ENCODE measurements around the gene NFKBIZ. TPM values are rescaled to one million over a fixed set of nuclear protein-coding genes. Genes with fewer than 3 reads are reported as not detected.
"Not testable (repeated sequence)": the region's sequence is repeated elsewhere in the genome, so short reads cannot be mapped to it uniquely, and the experiment has no call there.

Gene NFKBIZ
- total RNA-seq, 2 experiments from 2014 or later: 57.7 to 58.8 TPM

DNA sequence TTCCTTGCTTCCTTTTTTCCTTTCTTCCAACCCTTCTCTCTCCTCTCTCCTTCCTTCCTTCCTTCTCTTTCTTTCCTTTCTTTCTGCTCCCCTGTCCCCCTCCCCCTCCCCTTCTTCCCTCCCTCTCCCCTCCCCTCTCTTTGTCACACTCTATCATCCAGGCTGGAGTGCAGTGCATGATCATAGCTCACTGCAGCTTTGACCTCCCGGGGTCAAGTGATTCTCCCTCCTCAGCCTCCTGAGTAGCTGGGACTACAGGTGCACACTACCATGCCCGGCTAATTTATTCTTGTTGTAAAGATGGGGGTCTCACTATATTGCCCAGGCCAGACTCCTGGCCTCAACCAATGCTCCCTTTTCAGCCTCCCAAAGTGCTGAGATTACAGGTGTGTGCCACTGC lies 18.7 kb downstream of the NFKBIZ start:
- no peak for DNase-seq
- Mint-ChIP-seq H3K36me3 (peaks cover 6% of the 10 kb centered on the region), H3K9me3 (no peaks in the 10 kb centered on the region), H3K4me3 (no peak overlapping the region), H3K27me3 (no peaks in the 10 kb centered on the region), H3K4me1 (peaks cover 11% of the 10 kb centered on the region), H3K27ac (no peak overlapping the region)

DNA sequence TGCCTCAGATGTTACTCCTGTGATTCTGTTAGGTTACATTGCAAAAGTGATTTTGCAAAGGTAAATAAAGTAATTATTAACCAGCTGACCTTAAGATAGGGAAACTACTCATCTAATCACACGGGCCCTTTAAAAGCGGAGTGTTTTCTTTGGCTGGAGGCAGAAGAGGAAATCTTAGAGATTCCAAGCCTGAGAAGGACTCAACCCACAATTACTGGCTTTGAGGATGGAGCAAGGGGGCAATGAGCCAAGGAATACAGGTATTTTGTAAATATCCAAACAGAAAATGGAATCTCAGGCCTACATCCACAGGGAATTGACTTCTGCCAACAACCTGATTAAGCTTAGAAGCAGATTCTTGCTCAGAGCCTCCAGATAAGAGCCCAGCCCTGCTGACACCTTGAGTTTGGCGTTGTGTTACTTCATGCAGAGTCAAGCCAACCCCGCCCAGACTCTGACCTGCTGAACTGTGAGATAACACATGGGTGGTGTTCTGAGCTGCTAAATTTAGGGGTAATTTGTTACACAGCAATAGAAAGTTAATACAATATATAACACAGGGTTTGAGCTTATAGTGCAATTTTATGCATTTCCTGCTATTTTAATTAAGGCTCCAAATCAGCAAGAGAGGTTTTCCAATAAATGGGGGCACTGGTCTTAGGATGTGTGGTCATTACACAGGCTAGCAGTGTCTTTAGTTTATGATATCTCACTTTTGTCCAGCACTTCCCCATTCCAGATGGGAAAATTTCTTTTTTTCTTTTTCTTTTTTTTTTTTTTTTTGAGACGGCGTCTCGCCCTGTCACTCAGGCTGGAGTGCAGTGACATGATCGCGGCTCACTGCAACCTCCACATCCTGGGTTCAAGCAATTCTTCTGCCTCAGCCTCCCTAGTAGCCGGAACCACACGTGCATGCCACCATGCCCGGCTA lies 19.5 kb downstream of the NFKBIZ start:
- H3K36me3 Mint-ChIP-seq: no peaks in the 10 kb centered on the region
- peaks cover 5% of the 10 kb centered on the region for H3K4me1 Mint-ChIP-seq
- H3K4me3 Mint-ChIP-seq: no peak overlapping the region
- H3K27me3 Mint-ChIP-seq: no peaks in the 10 kb centered on the region
- H3K27ac Mint-ChIP-seq: no peak overlapping the region
- no peak for DNase-seq
- no peaks in the 10 kb centered on the region for H3K9me3 Mint-ChIP-seq

DNA sequence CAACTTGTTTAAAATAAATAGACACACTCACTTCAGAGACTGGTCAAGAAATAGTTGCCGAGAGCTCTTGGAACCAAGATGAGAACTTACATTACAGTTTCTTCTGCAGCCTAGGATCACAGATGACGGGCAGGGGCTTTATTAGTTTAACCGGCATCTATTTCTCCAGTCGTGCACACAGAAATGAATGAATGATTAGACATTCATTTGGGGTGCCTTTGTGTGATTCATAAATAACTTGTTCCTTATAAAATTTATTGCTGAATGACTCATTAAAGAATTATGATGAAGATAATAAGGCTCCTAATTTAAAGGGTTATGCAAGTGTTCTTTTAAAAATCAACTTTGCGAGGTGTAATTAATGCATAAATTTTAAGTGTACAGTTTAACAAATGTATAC lies 20.8 kb downstream of the NFKBIZ start:
- H3K9me3 Mint-ChIP-seq: peaks cover 2% of the 10 kb centered on the region
- H3K36me3 Mint-ChIP-seq: no peaks in the 10 kb centered on the region
- H3K27me3 Mint-ChIP-seq: no peaks in the 10 kb centered on the region
- DNase-seq: no peak
- H3K27ac Mint-ChIP-seq: no peak overlapping the region
- no peak overlapping the region for H3K4me3 Mint-ChIP-seq
- no peaks in the 10 kb centered on the region for H3K4me1 Mint-ChIP-seq

GRCh38 chr3:101873619-101874018 lies 24.3 kb downstream of the NFKBIZ start:
- no peak overlapping the region for H3K27ac Mint-ChIP-seq
- H3K27me3 Mint-ChIP-seq: no peaks in the 10 kb centered on the region
- H3K4me1 Mint-ChIP-seq: no peaks in the 10 kb centered on the region
- DNase-seq: no peak
- peaks cover 2% of the 10 kb centered on the region for H3K9me3 Mint-ChIP-seq
- no peaks in the 10 kb centered on the region for H3K36me3 Mint-ChIP-seq
- no peak overlapping the region for H3K4me3 Mint-ChIP-seq

- Mint-ChIP-seq H3K4me3 (no peak overlapping the region), H3K9me3 (peaks cover 2% of the 10 kb centered on the region), H3K36me3 (no peaks in the 10 kb centered on the region), H3K4me1 (no peaks in the 10 kb centered on the region), H3K27me3 (no peaks in the 10 kb centered on the region), H3K27ac (no peak overlapping the region)
- DNase-seq: no peak
Observed at GRCh38 chr3:101876142-101876541, 26.8 kb downstream of the NFKBIZ start.

- Mint-ChIP-seq H3K36me3 (no peaks in the 10 kb centered on the region), H3K4me3 (no peak overlapping the region), H3K4me1 (no peaks in the 10 kb centered on the region), H3K9me3 (peaks cover 2% of the 10 kb centered on the region), H3K27me3 (no peaks in the 10 kb centered on the region), H3K27ac (no peak overlapping the region)
- DNase-seq: no peak
Observed at GRCh38 chr3:101878589-101878988, 29.3 kb downstream of the NFKBIZ start.

DNA sequence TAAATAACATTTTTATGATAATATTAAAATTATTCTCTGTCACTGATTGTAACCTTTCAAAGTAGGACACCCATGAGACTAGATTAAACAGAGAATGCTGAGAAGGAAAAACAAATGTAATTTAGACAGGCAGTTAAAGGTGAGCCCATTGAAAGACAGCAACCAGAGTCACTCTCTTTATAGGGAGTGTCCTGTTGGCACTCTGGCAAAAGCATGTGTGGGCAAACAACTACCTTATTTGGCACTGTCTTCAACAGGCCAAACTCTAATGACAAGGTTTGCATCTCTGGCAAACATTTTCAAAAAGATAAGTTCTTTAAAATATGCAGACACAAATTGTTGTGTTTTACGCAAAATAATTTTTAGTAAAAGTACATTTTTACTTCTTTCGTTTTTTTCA lies 29.8 kb downstream of the NFKBIZ start:
- Mint-ChIP-seq H3K9me3 (peaks cover 2% of the 10 kb centered on the region), H3K4me1 (no peaks in the 10 kb centered on the region), H3K4me3 (no peak overlapping the region), H3K36me3 (no peaks in the 10 kb centered on the region), H3K27me3 (no peaks in the 10 kb centered on the region), H3K27ac (no peak overlapping the region)
- no peak for DNase-seq

DNA sequence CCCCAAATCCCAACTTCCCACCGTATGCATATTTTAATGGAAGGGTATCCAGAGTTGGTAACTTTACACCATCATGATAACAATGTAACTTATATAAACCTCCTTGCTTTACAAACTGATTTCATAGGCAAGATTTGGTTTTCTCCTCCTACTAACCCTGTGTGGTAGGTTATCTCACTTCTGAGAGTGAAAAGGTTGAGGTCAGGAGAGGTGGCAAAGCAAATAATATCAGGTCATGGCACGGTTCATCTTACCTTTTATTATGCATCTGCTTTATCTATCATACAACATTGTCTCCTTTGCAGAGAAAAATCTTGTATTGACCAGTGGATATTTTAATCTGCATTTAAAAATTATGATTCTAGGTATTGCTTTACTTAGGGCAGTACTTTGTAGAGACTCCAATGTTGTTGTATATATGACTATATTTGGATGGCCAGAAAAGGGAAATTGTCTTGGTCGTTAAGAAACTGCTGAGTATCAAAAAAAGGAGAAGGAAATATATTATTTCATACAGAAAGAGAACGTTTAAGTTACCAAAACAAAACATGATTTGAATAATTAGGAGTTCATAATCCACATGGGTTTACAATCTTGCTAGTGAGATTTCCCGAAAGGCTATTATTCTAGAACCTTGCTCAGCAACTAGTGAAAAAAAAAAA lies 30.4 kb downstream of the NFKBIZ start:
- Mint-ChIP-seq H3K4me3 (no peak overlapping the region), H3K27ac (no peak overlapping the region)

GRCh38 chr3:101884776-101885175 lies 35.5 kb downstream of the NFKBIZ start:
- DNase-seq: no peak
- H3K9me3 Mint-ChIP-seq: peaks cover 11% of the 10 kb centered on the region
- no peak overlapping the region for H3K27ac Mint-ChIP-seq
- peaks cover 2% of the 10 kb centered on the region for H3K36me3 Mint-ChIP-seq
- no peaks in the 10 kb centered on the region for H3K4me1 Mint-ChIP-seq
- no peaks in the 10 kb centered on the region for H3K27me3 Mint-ChIP-seq
- no peak overlapping the region for H3K4me3 Mint-ChIP-seq

More for the DNA sequence above, 30.4 kb downstream of the NFKBIZ start:
- Mint-ChIP-seq H3K4me1 (no peaks in the 10 kb centered on the region), H3K36me3 (no peaks in the 10 kb centered on the region), H3K9me3 (peaks cover 2% of the 10 kb centered on the region), H3K27me3 (no peaks in the 10 kb centered on the region)
- no peak for DNase-seq

DNA sequence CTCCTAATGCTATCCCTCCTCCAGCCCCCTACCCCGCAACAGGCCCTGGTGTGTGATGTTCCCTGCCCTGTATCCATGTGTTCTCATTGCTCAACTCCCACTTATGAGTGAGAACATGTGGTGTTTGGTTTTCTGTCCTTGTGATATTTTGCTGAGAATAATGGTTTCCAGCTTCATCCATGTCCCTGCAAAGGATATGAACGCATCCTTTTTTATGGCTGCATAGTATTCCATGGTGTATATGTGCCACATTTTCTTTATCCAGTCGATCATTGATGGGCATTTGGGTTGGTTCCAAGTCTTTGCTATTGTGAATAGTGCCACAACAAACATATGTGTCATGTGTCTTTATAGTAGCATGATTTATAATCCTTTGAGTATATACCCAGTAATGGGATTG lies 36.3 kb downstream of the NFKBIZ start:
- not testable (repeated sequence) for H3K36me3 Mint-ChIP-seq, DNase-seq, H3K4me3 Mint-ChIP-seq, H3K27me3 Mint-ChIP-seq, H3K27ac Mint-ChIP-seq, H3K4me1 Mint-ChIP-seq
- peaks cover 11% of the 10 kb centered on the region for H3K9me3 Mint-ChIP-seq

GRCh38 chr3:101886626-101887025 lies 37.3 kb downstream of the NFKBIZ start:
- Mint-ChIP-seq H3K4me1 (no peaks in the 10 kb centered on the region), H3K36me3 (peaks cover 3% of the 10 kb centered on the region), H3K4me3 (no peak overlapping the region), H3K9me3 (peaks cover 11% of the 10 kb centered on the region), H3K27ac (no peak overlapping the region), H3K27me3 (no peaks in the 10 kb centered on the region)
- no peak for DNase-seq

GRCh38 chr3:101888653-101889052 lies 39.3 kb downstream of the NFKBIZ start:
- peaks cover 3% of the 10 kb centered on the region for H3K36me3 Mint-ChIP-seq
- peaks cover 12% of the 10 kb centered on the region for H3K9me3 Mint-ChIP-seq
- H3K4me1 Mint-ChIP-seq: no peaks in the 10 kb centered on the region
- DNase-seq: no peak
- H3K27me3 Mint-ChIP-seq: no peaks in the 10 kb centered on the region
- no peak overlapping the region for H3K27ac Mint-ChIP-seq
- no peak overlapping the region for H3K4me3 Mint-ChIP-seq

GRCh38 chr3:101890716-101891115 lies 41.4 kb downstream of the NFKBIZ start:
- Mint-ChIP-seq H3K4me1 (no peaks in the 10 kb centered on the region), H3K36me3 (peaks cover 1% of the 10 kb centered on the region), H3K27me3 (no peaks in the 10 kb centered on the region), H3K27ac (no peak overlapping the region), H3K4me3 (no peak overlapping the region), H3K9me3 (peaks cover 10% of the 10 kb centered on the region)
- DNase-seq: no peak

GRCh38 chr3:101892648-101893047 lies 43.3 kb downstream of the NFKBIZ start:
- Mint-ChIP-seq H3K4me1 (no peaks in the 10 kb centered on the region), H3K9me3 (peaks cover 4% of the 10 kb centered on the region), H3K27ac (no peak overlapping the region), H3K27me3 (no peaks in the 10 kb centered on the region), H3K36me3 (peaks cover 1% of the 10 kb centered on the region), H3K4me3 (no peak overlapping the region)
- DNase-seq: no peak

DNA sequence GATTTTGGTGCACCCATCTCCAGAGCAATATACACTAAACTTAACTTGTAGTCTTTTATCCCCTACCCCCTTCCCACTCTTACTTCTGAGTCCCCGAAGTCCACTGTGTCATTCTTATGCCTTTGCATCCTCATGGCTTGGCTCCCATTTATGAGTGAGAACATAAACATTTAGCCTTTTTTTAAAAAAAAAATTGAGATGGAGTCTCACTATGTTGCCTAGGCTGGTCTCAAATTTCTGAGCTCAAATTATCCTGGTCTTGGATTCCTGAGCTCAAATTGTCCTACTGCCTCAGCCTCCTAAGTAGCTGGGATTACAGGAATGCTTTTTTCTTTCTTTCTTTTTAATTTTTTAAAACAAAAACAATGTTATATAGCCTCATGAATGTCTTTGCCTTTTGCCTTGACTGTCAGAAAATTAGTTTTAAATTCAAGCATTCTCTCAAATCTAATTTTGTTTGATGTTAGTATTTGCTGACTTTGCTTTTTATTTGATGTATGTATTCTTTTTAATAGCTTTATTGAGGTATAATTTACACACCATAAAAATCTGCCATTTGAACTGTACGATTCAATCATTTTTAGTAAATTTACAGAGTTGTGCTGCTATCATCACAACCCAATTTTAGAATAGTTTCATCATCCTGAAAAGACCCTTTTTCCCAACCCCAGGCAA lies 46.9 kb downstream of the NFKBIZ start:
- H3K4me3 Mint-ChIP-seq: no peak overlapping the region
- H3K36me3 Mint-ChIP-seq: no peaks in the 10 kb centered on the region
- peaks cover 5% of the 10 kb centered on the region for H3K4me1 Mint-ChIP-seq
- DNase-seq: no peak
- H3K27ac Mint-ChIP-seq: no peak overlapping the region
- H3K27me3 Mint-ChIP-seq: no peaks in the 10 kb centered on the region
- H3K9me3 Mint-ChIP-seq: peaks cover 4% of the 10 kb centered on the region
